Epithelial cell of proximal tubule (primary cell): Measurements from ENCODE around the gene CCDC198. TPM values are rescaled to one million over a fixed set of nuclear protein-coding genes. Genes with fewer than 3 reads are reported as not detected.

ENCODE experiments used
- DNase-seq: peaks from one replicate; pipeline ENCODE4 v3.0.0-alpha.2; 2011; ENCODE audit warnings: low read depth
- H3K4me3 ChIP-seq: 2 replicates; pipeline ENCODE4 v1.5.1; 2011; ENCODE audit warnings: low read depth, mild to moderate bottlenecking, low read length
- CTCF ChIP-seq: conservative IDR thresholded peaks from 2 replicates; pipeline ENCODE4 v1.5.1; 2012; ENCODE audit warnings: low read depth, mild to moderate bottlenecking, low read length
- total RNA-seq: library from RNA; depleted of rRNA; stranded (reverse); fragments of >200 nt; gene quantifications from 2 replicates; pipeline ENCODE4 v1.2.3, GENCODE V29; 2015

CCDC198 gene
- total RNA-seq, 1 donor from 2014 or later, result 18.9 TPM

- TF ChIP-seq CTCF, result no peak
- H3K4me3 ChIP-seq, result no peak overlapping the region
- DNase-seq, result no peak
Observed at GRCh38 chr14:57478050-57478449, 15.6 kb downstream of the CCDC198 start.

GRCh38 chr14:57470909-57471308 is 22.7 kb downstream of the CCDC198 start:
- no peak for TF ChIP-seq CTCF
- H3K4me3 ChIP-seq, result no peak overlapping the region
- DNase-seq, result no peak

DNA sequence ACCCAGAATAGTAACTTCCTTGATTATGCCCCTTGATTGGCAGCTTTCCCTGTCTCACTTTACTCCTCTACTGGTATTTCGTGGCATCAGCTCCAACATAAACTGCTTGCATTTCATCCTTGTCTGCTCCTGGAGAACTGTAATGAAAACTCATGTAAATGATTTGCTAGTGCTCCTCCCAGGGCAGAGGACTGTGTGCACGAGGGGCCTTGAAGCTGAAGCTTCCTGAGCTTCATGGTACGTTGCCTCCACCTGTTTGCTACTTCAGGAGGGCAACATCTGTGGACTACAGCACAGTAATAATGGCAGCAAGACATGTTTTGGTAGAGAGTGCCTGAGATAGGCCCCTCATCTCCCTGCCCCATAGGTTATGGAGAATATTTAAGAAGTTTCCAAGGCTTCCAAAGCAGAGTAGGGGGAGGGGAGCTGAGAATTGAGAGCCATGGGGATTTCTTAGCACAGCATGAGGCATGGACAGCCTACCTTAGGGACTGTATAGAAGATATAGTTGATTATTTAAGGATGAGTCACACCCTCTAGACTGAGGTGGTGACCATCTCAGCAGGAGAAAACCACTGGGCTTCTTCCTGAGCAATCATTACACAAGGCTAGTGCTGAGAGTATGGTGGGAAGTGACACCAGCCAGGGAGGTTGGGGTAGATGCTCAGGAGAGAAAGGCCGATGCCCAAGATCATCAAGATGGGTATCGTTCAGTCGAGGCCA is 29.5 kb downstream of the CCDC198 start:
- peak; percentile 36 for DNase-seq
- no peak overlapping the region for H3K4me3 ChIP-seq
- TF ChIP-seq CTCF, result no peak

DNA sequence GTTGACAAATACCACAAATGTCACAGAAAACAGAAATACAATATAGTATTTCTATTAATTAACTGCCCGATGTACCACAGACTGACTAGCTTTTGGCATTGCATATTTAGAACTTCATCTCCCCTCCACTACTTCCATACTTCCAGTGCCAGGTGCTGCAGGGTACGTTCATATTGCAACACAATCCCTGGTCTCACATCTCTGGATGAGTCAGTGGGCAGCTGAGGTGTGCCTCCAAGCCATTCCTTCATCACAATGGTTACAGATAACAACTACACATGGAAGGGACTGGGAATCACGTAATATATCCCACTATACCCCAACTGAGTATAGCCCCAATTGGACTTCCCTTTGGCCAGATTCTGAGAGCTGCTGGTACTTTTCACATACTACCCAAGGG is 31.1 kb downstream of the CCDC198 start:
- H3K4me3 ChIP-seq, result no peak overlapping the region
- no peak for DNase-seq
- TF ChIP-seq CTCF, result no peak

GRCh38 chr14:57461777-57462320 is 31.8 kb downstream of the CCDC198 start:
- DNase-seq, result no peak
- no peak overlapping the region for H3K4me3 ChIP-seq
- no peak for TF ChIP-seq CTCF

DNA sequence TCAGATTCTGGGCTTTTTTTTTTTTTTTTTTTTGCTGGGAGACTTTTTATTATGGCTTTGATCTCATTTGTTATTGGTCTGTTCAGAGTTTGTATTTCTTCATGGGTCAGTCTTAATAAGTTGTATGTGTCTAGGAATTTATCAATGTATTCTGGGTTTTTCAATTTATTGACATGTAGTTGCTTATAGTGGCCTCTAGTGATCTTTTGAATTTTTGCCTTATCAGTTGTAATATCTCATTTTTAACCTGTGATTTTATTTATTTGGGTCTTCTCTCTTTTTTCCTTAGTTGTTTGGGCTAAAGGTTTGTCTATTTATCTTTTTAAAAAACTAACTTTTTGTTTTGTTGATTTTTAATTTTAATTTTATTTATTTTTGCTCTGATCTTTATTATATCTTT is 57.7 kb downstream of the CCDC198 start:
- H3K4me3 ChIP-seq, result no peak overlapping the region
- TF ChIP-seq CTCF, result no peak
- no peak for DNase-seq

DNA sequence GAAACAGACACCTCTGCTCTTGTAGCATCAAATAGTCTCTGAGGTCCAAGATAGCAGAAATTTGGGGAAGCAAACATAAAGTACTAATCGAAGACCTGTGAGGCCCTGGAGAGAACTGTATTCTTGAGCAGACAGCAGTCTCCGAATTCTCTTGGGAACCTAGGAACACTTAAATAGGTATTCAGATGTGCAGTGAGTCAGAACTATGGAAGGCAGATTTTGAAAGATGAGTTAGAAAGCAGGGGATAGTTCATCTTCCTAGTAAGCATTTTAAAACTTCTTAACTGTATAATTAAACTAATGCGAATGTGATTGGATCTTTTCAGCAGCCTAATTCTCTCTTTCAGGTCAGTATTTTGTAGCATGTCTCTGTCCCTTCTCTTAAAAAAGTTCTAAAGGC is 72.7 kb downstream of the CCDC198 start:
- H3K4me3 ChIP-seq, result no peak overlapping the region
- no peak for DNase-seq
- no peak for TF ChIP-seq CTCF
